Thyroid gland (tissue), 4 donors: ENCODE results near the gene COL7A1.

Source experiments
- POLR2A ChIP-seq, 2 donors: fragments of 450-650 bp; IDR thresholded peaks; one replicate each; pipeline ENCODE4 v1.6.1; 2017; ENCODE audit warnings: antibody characterized with exemption in 2 of 2, mild to moderate bottlenecking in 2 of 2, moderate library complexity in 1 of 2
- TF ChIP-seq, protein P1 (sequence below), 6 experiments: fragments of 200-600 bp in 3 of 6; fragments of 450-650 bp in 3 of 6; sonication (generic) in 3 of 6; IDR thresholded peaks; one replicate each; pipeline ENCODE4 v1.5.1; 2016 to 2019; ENCODE audit warnings: antibody characterized with exemption in 6 of 6, mild to moderate bottlenecking in 2 of 6, inconsistent platforms in 1 of 6, moderate library complexity in 1 of 6

- TF ChIP-seq, protein P1, sequence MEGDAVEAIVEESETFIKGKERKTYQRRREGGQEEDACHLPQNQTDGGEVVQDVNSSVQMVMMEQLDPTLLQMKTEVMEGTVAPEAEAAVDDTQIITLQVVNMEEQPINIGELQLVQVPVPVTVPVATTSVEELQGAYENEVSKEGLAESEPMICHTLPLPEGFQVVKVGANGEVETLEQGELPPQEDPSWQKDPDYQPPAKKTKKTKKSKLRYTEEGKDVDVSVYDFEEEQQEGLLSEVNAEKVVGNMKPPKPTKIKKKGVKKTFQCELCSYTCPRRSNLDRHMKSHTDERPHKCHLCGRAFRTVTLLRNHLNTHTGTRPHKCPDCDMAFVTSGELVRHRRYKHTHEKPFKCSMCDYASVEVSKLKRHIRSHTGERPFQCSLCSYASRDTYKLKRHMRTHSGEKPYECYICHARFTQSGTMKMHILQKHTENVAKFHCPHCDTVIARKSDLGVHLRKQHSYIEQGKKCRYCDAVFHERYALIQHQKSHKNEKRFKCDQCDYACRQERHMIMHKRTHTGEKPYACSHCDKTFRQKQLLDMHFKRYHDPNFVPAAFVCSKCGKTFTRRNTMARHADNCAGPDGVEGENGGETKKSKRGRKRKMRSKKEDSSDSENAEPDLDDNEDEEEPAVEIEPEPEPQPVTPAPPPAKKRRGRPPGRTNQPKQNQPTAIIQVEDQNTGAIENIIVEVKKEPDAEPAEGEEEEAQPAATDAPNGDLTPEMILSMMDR (IDR thresholded peaks at IDR 0.05): no peak
- TF ChIP-seq POLR2A (IDR thresholded peaks at IDR 0.05): no peak
These were observed 4.6 kb upstream of the COL7A1 start for GRCh38 chr3:48599509-48600285.
